Fibroblast of pulmonary artery (primary cell): Measurements from ENCODE around the gene IDS.
"Not testable (repeated sequence)": the region's sequence is repeated elsewhere in the genome, so short reads cannot be mapped to it uniquely, and the experiment has no call there.

ENCODE experiments used
- DNase-seq: peaks from one replicate; pipeline ENCODE4 v3.0.0-alpha.2; 2010; ENCODE audit warnings: low read depth
- H3K4me3 ChIP-seq: replicated peaks from 2 replicates; pipeline ENCODE4 v1.5.1; 2011; ENCODE audit warnings: low read depth, mild to moderate bottlenecking, control low read depth, low read length, moderate library complexity
- CTCF ChIP-seq: IDR thresholded peaks from 2 replicates; pipeline ENCODE4 v1.5.1; 2011; ENCODE audit warnings: mild to moderate bottlenecking, control low read depth, low read length, inconsistent platforms; ENCODE audit errors: missing control alignments

The IDS gene

GRCh38 chrX:149522916-149523315 is 17.8 kb upstream of the IDS start:
- no peak for TF ChIP-seq CTCF
- H3K4me3 ChIP-seq, result no peak overlapping the region
- DNase-seq, result no peak

- DNase-seq, result no peak
- no peak overlapping the region for H3K4me3 ChIP-seq
- no peak for TF ChIP-seq CTCF
These were observed 16.3 kb upstream of the IDS start for GRCh38 chrX:149521438-149521837.

- peak; percentile 46 for DNase-seq
- not testable (repeated sequence) for H3K4me3 ChIP-seq
These were observed 15.7 kb upstream of the IDS start for GRCh38 chrX:149520636-149521277.

GRCh38 chrX:149518236-149518635 is 13.1 kb upstream of the IDS start:
- H3K4me3 ChIP-seq, result no peak overlapping the region
- DNase-seq, result no peak
- no peak for TF ChIP-seq CTCF

- no peak for TF ChIP-seq CTCF
- H3K4me3 ChIP-seq, result no peak overlapping the region
- DNase-seq, result no peak
These were observed 12.2 kb upstream of the IDS start for GRCh38 chrX:149517308-149517707.

- no peak for DNase-seq
- no peak overlapping the region for H3K4me3 ChIP-seq
- TF ChIP-seq CTCF, result no peak
These were observed 11.5 kb upstream of the IDS start for GRCh38 chrX:149516604-149517003.

GRCh38 chrX:149515954-149516602 is 11.0 kb upstream of the IDS start:
- H3K4me3 ChIP-seq, result no peak overlapping the region
- no peak for DNase-seq
- no peak for TF ChIP-seq CTCF
